Neural progenitor cell (in vitro differentiated cells): Measurements from ENCODE around the gene VAV1. TPM values are rescaled to one million over a fixed set of nuclear protein-coding genes. Genes with fewer than 3 reads are reported as not detected.

ENCODE experiments used
- DNase-seq: peaks from one replicate; pipeline ENCODE4 v3.0.0-alpha.2; 2016; ENCODE audit warnings: low spot score
- H2AFZ ChIP-seq: fragments of 200-600 bp; sonication (generic); replicated peaks from 2 replicates; pipeline ENCODE4 v1.6.1; 2016; ENCODE audit warnings: antibody characterized with exemption
- H3F3A ChIP-seq: fragments of 200-600 bp; sonication (generic); 2 replicates; pipeline ENCODE4 v1.6.1; 2016; ENCODE audit warnings: antibody characterized with exemption, low read depth
- H3K27ac ChIP-seq: fragments of 200-600 bp; sonication (generic); 2 replicates; pipeline ENCODE4 v1.5.1; 2016; ENCODE audit warnings: mild to moderate bottlenecking
- H3K27me3 ChIP-seq: fragments of 200-600 bp; sonication (generic); 2 replicates; pipeline ENCODE4 v1.6.1; 2016; ENCODE audit warnings: mild to moderate bottlenecking, moderate library complexity
- H3K36me3 ChIP-seq: fragments of 200-600 bp; sonication (generic); 2 replicates; pipeline ENCODE4 v1.5.1; 2016
- H3K4me1 ChIP-seq: fragments of 200-600 bp; sonication (generic); 2 replicates; pipeline ENCODE4 v1.6.1; 2016; ENCODE audit warnings: mixed run types
- H3K4me2 ChIP-seq: fragments of 200-600 bp; sonication (generic); 2 replicates; pipeline ENCODE4 v1.6.1; 2016
- H3K4me3 ChIP-seq: fragments of 200-600 bp; sonication (generic); 2 replicates; pipeline ENCODE4 v1.5.1; 2016
- H3K79me2 ChIP-seq: fragments of 200-600 bp; sonication (generic); 2 replicates; pipeline ENCODE4 v1.6.1; 2016; ENCODE audit warnings: low read depth
- H3K9ac ChIP-seq: fragments of 200-600 bp; sonication (generic); 2 replicates; pipeline ENCODE4 v1.6.1; 2016
- H3K9me3 ChIP-seq: fragments of 200-600 bp; sonication (generic); 2 replicates; pipeline ENCODE4 v1.5.1; 2016; ENCODE audit warnings: low read depth
- H4K20me1 ChIP-seq: fragments of 200-600 bp; sonication (generic); 2 replicates; pipeline ENCODE4 v1.6.1; 2016; ENCODE audit warnings: low read depth
- H3K27ac Mint-ChIP-seq: 3 replicates; pipeline ENCODE4 v1.8.0; 2021; ENCODE audit warnings: mixed read lengths
- H3K27me3 Mint-ChIP-seq: 2 replicates; pipeline ENCODE4 v1.8.0; 2022; ENCODE audit warnings: low read depth, mild to moderate bottlenecking, inconsistent platforms, moderate library complexity, mixed read lengths; ENCODE audit not compliant: insufficient read depth
- H3K36me3 Mint-ChIP-seq: 3 replicates; pipeline ENCODE4 v1.8.0; 2021; ENCODE audit warnings: mixed read lengths
- H3K4me1 Mint-ChIP-seq: 3 replicates; pipeline ENCODE4 v1.8.0; 2021; ENCODE audit warnings: mixed read lengths
- H3K4me3 Mint-ChIP-seq: 3 replicates; pipeline ENCODE4 v1.8.0; 2021; ENCODE audit warnings: mild to moderate bottlenecking, moderate library complexity, mixed read lengths
- H3K9me3 Mint-ChIP-seq: 3 replicates; pipeline ENCODE4 v1.8.0; 2020; ENCODE audit warnings: mixed read lengths
- EZH2 ChIP-seq: fragments of 200-600 bp; sonication (generic); IDR thresholded peaks from 2 replicates; pipeline ENCODE4 v1.6.1; 2017; ENCODE audit warnings: antibody characterized with exemption, mild to moderate bottlenecking, moderate library complexity
- EZH2phosphoT487 ChIP-seq: fragments of 200-600 bp; sonication (generic); IDR thresholded peaks from 2 replicates; pipeline ENCODE4 v1.6.1; 2017; ENCODE audit warnings: antibody characterized with exemption
- total RNA-seq: library from RNA; depleted of rRNA; stranded (reverse); fragments of >200 nt; gene quantifications from 2 replicates; pipeline ENCODE4 v1.2.3, GENCODE V29; 2015; ENCODE audit warnings: low replicate concordance
- TF ChIP-seq, protein P1 (sequence below): fragments of 200-600 bp; sonication (generic); IDR thresholded peaks from 2 replicates; pipeline ENCODE4 v1.5.1; 2017; ENCODE audit warnings: antibody characterized with exemption, mild to moderate bottlenecking

The VAV1 gene
- total RNA-seq, 1 donor from 2014 or later: not detected

DNA sequence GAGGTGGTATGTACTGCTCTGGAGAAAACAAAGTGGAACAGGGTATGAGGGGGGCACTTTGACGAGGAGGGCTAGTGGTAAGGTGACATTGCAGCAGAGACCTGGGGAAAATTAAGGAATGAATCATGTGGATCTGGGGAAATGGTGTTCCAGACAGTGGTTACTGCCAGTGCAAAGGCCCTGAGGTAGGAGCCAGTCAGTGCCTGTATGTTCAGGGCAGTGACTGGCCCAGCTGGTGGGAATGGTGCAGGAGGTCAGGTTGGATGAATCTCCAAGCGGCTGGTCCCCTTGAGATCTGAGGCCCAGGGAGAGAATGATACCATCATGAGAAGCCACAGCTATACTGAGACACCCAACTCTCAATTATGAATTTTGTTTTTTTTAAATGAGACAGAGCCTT, 4.9 kb downstream of the VAV1 start:
- peaks cover 7% of the 10 kb centered on the region for H3F3A ChIP-seq
- H3K27ac Mint-ChIP-seq: no peak overlapping the region
- no peaks in the 10 kb centered on the region for H3K27me3 ChIP-seq
- H3K36me3 Mint-ChIP-seq: no peaks in the 10 kb centered on the region
- no peak overlapping the region for H3K9ac ChIP-seq
- H3K36me3 ChIP-seq: no peaks in the 10 kb centered on the region
- H3K79me2 ChIP-seq: no peaks in the 10 kb centered on the region
- TF ChIP-seq, protein P1, sequence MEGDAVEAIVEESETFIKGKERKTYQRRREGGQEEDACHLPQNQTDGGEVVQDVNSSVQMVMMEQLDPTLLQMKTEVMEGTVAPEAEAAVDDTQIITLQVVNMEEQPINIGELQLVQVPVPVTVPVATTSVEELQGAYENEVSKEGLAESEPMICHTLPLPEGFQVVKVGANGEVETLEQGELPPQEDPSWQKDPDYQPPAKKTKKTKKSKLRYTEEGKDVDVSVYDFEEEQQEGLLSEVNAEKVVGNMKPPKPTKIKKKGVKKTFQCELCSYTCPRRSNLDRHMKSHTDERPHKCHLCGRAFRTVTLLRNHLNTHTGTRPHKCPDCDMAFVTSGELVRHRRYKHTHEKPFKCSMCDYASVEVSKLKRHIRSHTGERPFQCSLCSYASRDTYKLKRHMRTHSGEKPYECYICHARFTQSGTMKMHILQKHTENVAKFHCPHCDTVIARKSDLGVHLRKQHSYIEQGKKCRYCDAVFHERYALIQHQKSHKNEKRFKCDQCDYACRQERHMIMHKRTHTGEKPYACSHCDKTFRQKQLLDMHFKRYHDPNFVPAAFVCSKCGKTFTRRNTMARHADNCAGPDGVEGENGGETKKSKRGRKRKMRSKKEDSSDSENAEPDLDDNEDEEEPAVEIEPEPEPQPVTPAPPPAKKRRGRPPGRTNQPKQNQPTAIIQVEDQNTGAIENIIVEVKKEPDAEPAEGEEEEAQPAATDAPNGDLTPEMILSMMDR: no peak
- TF ChIP-seq EZH2phosphoT487 (no peak), EZH2 (no peak)
- H3K27me3 Mint-ChIP-seq: peaks cover 7% of the 10 kb centered on the region
- H4K20me1 ChIP-seq: no peaks in the 10 kb centered on the region
- no peak overlapping the region for H3K4me3 ChIP-seq
- H2AFZ ChIP-seq: no peak overlapping the region
- no peaks in the 10 kb centered on the region for H3K4me1 ChIP-seq
- peaks cover 3% of the 10 kb centered on the region for H3K4me1 Mint-ChIP-seq
- no peak overlapping the region for H3K4me3 Mint-ChIP-seq
- H3K9me3 ChIP-seq: no peaks in the 10 kb centered on the region
- H3K9me3 Mint-ChIP-seq: peaks cover 9% of the 10 kb centered on the region
- no peak for DNase-seq
- H3K4me2 ChIP-seq: no peak overlapping the region
- no peak overlapping the region for H3K27ac ChIP-seq

GRCh38 chr19:6778386-6778785, 5.9 kb downstream of the VAV1 start:
- H3K36me3 Mint-ChIP-seq: no peaks in the 10 kb centered on the region
- Histone ChIP-seq H2AFZ (no peak overlapping the region), H3K4me3 (no peak overlapping the region), H3K4me1 (no peaks in the 10 kb centered on the region), H3K36me3 (no peaks in the 10 kb centered on the region), H3K79me2 (no peaks in the 10 kb centered on the region), H3K4me2 (no peak overlapping the region), H3F3A (peaks cover 7% of the 10 kb centered on the region), H3K9ac (no peak overlapping the region), H3K27ac (no peak overlapping the region), H3K27me3 (no peaks in the 10 kb centered on the region), H3K9me3 (no peaks in the 10 kb centered on the region), H4K20me1 (no peaks in the 10 kb centered on the region)
- TF ChIP-seq EZH2: no peak
- TF ChIP-seq, protein P1: no peak
- no peak for TF ChIP-seq EZH2phosphoT487
- peaks cover 9% of the 10 kb centered on the region for H3K9me3 Mint-ChIP-seq
- DNase-seq: no peak
- H3K27me3 Mint-ChIP-seq: peaks cover 7% of the 10 kb centered on the region
- peaks cover 3% of the 10 kb centered on the region for H3K4me1 Mint-ChIP-seq
- H3K4me3 Mint-ChIP-seq: no peak overlapping the region
- no peak overlapping the region for H3K27ac Mint-ChIP-seq

DNA sequence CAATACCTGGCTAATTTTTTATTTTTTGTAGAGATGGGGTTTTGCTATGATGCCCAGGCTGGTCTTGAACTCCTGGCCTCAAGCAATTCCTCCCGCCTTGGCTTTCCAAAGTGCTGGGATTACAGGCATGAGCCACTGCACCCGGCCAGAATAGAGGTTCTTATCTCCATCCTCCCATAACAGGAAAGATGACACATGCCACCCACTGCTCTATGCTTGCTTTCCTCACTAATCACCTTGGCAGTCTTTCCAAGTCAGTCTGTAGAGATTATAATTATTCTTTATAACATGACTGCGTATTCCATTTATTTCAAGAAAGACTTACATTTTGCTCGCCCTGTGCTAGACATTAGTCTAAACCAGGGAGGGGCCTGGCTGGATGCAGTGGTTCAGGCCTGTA, 6.7 kb downstream of the VAV1 start:
- Histone ChIP-seq H3K4me2 (no peak overlapping the region), H3K79me2 (no peaks in the 10 kb centered on the region), H3K4me3 (no peak overlapping the region), H3K27ac (no peak overlapping the region), H2AFZ (no peak overlapping the region), H3K9me3 (no peaks in the 10 kb centered on the region), H3K9ac (no peak overlapping the region), H3K36me3 (no peaks in the 10 kb centered on the region), H3K27me3 (no peaks in the 10 kb centered on the region), H3F3A (peaks cover 7% of the 10 kb centered on the region), H4K20me1 (no peaks in the 10 kb centered on the region), H3K4me1 (no peaks in the 10 kb centered on the region)
- no peak for DNase-seq
- H3K9me3 Mint-ChIP-seq: peaks cover 9% of the 10 kb centered on the region
- H3K4me3 Mint-ChIP-seq: no peak overlapping the region
- no peaks in the 10 kb centered on the region for H3K4me1 Mint-ChIP-seq
- H3K27ac Mint-ChIP-seq: no peak overlapping the region
- TF ChIP-seq EZH2phosphoT487 (no peak), EZH2 (no peak)
- TF ChIP-seq, protein P1: no peak
- H3K27me3 Mint-ChIP-seq: peaks cover 7% of the 10 kb centered on the region
- H3K36me3 Mint-ChIP-seq: no peaks in the 10 kb centered on the region
